Panc1 (cell line): Measurements from ENCODE around the gene CPS1.

Experiments used
- POLR2AphosphoS5 ChIP-seq: IDR thresholded peaks from 2 replicates; pipeline ENCODE4 v1.6.1; 2012; ENCODE audit warnings: mild to moderate bottlenecking, low read depth, low read length, moderate library complexity
- REST ChIP-seq, 2 experiments: IDR thresholded peaks; 2 replicates each; pipeline ENCODE4 v1.6.1; 2011 to 2012; ENCODE audit warnings: low read depth in 2 of 2, control low read depth in 1 of 2, low read length in 1 of 2, mild to moderate bottlenecking in 1 of 2, moderate library complexity in 1 of 2; ENCODE audit not compliant: insufficient read depth in 1 of 2
- TF ChIP-seq, protein P1 (sequence below): fragments of 450-650 bp; IDR thresholded peaks from 2 replicates; pipeline ENCODE4 v1.5.1; 2017; ENCODE audit warnings: mild to moderate bottlenecking

DNA sequence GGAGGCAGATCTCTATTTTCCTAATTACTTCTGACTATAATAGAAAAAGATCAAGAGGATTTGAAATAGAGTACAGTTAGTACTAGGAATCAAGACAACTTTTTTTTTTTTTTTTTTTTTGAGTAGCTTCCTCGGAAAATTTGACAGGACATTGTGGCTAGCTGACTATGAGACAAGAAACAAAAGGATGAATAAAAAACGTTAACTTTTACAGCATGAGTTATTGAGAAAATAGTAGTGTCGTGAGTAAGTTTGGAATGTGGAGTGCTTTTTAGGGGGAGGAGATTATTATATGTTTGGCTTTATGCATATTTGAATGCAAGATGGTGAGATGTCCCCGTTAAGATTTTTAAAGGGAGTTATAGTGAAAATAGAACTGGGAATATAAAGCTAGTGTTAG is 27.7 kb upstream of the CPS1 start:
- TF ChIP-seq, protein P1, sequence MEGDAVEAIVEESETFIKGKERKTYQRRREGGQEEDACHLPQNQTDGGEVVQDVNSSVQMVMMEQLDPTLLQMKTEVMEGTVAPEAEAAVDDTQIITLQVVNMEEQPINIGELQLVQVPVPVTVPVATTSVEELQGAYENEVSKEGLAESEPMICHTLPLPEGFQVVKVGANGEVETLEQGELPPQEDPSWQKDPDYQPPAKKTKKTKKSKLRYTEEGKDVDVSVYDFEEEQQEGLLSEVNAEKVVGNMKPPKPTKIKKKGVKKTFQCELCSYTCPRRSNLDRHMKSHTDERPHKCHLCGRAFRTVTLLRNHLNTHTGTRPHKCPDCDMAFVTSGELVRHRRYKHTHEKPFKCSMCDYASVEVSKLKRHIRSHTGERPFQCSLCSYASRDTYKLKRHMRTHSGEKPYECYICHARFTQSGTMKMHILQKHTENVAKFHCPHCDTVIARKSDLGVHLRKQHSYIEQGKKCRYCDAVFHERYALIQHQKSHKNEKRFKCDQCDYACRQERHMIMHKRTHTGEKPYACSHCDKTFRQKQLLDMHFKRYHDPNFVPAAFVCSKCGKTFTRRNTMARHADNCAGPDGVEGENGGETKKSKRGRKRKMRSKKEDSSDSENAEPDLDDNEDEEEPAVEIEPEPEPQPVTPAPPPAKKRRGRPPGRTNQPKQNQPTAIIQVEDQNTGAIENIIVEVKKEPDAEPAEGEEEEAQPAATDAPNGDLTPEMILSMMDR, result no peak
- no peak for TF ChIP-seq REST (IDR thresholded peaks at IDR 0.05; ENCODE audit: insufficient read depth in 1 of 2, low read depth in 2 of 2, low read length in 1 of 2)
- TF ChIP-seq POLR2AphosphoS5, result no peak
